GM18873 (cell line): Measurements from ENCODE around the gene TEX48.

ENCODE experiments used
- ATAC-seq: cut with Tn5 transposase; IDR thresholded peaks from one replicate; pipeline ENCODE4 v1.9.1; 2021; ENCODE audit warnings: mild to moderate bottlenecking, moderate library complexity, moderate number of reproducible peaks; ENCODE audit not compliant: unreplicated experiment, low FRiP score

TEX48 gene

GRCh38 chr9:114669961-114670360 is 12.0 kb downstream of the TEX48 start:
- ATAC-seq: no peak

GRCh38 chr9:114668146-114668545 is 13.8 kb downstream of the TEX48 start:
- no peak for ATAC-seq

GRCh38 chr9:114666851-114667250 is 15.1 kb downstream of the TEX48 start:
- no peak for ATAC-seq

- no peak for ATAC-seq
Observed at GRCh38 chr9:114666401-114666800, 15.6 kb downstream of the TEX48 start.

GRCh38 chr9:114664181-114664580 is 17.8 kb downstream of the TEX48 start:
- ATAC-seq: no peak

- no peak for ATAC-seq
Observed at GRCh38 chr9:114662081-114662989, 19.7 kb downstream of the TEX48 start.

- no peak for ATAC-seq
Observed at GRCh38 chr9:114657705-114658104, 24.3 kb downstream of the TEX48 start, which contains the start of gene TEX53. TSS of gene TEX53 (minus strand) at chr9:114657805. CDS start at chr9:114657774, 31 bp downstream.

- no peak for ATAC-seq
Observed at GRCh38 chr9:114656301-114656700, 25.7 kb downstream of the TEX48 start.

GRCh38 chr9:114655689-114656088 is 26.3 kb downstream of the TEX48 start:
- no peak for ATAC-seq

GRCh38 chr9:114653556-114654159 is 28.3 kb downstream of the TEX48 start:
- ATAC-seq: no peak

- ATAC-seq: no peak
Observed at GRCh38 chr9:114652776-114653555, 29.0 kb downstream of the TEX48 start.

GRCh38 chr9:114643896-114644295 is 38.1 kb downstream of the TEX48 start:
- no peak for ATAC-seq

GRCh38 chr9:114643001-114643400 is 39.0 kb downstream of the TEX48 start:
- ATAC-seq: no peak

GRCh38 chr9:114641967-114642366 is 40.0 kb downstream of the TEX48 start:
- no peak for ATAC-seq

GRCh38 chr9:114638404-114638803 is 43.6 kb downstream of the TEX48 start:
- no peak for ATAC-seq

- ATAC-seq: no peak
Observed at GRCh38 chr9:114634387-114634786, 47.6 kb downstream of the TEX48 start.

- no peak for ATAC-seq
Observed at GRCh38 chr9:114633438-114634089, 48.4 kb downstream of the TEX48 start.

- no peak for ATAC-seq
Observed at GRCh38 chr9:114631166-114631565, 50.8 kb downstream of the TEX48 start.

- ATAC-seq: no peak
Observed at GRCh38 chr9:114629563-114630090, 52.4 kb downstream of the TEX48 start.

- ATAC-seq: no peak
Observed at GRCh38 chr9:114627553-114627952, 54.4 kb downstream of the TEX48 start.
